Hippocampal formation (tissue), 2 donors: ENCODE results near the gene FOXE3.

Experiments used
- DNase-seq, 2 donors: peaks; one replicate each; lab custom pipeline; 2025; lab: John Stamatoyannopoulos, UW

Gene FOXE3

DNA sequence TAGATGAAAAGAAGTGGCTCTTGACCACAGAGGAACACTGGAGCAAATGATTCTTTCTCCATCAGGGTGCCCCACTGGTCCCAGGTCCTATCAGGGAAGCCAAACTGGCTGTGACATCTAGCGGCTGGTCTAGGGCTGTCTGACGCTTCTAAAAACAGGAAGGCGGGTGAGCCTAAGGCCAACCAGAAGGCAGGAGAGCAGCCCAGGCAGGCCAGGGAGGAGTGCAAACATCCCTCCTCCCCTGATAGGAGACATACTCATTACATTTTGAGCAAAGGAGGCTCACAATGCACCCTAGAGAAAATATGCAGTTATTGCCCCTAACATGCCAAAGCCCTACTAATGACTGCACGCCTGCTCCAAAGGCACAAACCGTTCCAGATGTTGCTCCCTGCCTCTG is 10.4 kb upstream of the FOXE3 start:
- DNase-seq: no peak

GRCh38 chr1:47406966-47407365 is 9.1 kb upstream of the FOXE3 start:
- no peak for DNase-seq

DNA sequence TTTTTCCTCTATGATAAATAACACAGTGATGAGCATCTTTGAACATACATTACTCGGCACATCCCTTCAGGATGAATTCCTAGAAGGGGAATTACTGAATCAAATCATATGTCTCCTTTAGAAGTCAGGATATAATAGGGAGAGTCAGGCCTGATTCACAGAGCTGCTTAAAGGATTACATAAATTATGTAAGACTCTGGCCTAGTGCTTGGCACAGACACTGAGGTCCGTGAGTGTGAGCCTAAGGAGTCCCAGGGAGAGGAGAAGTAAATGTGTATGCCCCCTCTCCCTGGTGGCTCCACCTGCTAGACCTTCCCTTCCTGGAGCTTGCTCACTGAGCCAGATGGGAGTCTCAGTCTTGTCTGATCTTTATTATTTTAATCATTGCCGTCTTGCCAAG is 8.6 kb upstream of the FOXE3 start:
- no peak for DNase-seq

DNA sequence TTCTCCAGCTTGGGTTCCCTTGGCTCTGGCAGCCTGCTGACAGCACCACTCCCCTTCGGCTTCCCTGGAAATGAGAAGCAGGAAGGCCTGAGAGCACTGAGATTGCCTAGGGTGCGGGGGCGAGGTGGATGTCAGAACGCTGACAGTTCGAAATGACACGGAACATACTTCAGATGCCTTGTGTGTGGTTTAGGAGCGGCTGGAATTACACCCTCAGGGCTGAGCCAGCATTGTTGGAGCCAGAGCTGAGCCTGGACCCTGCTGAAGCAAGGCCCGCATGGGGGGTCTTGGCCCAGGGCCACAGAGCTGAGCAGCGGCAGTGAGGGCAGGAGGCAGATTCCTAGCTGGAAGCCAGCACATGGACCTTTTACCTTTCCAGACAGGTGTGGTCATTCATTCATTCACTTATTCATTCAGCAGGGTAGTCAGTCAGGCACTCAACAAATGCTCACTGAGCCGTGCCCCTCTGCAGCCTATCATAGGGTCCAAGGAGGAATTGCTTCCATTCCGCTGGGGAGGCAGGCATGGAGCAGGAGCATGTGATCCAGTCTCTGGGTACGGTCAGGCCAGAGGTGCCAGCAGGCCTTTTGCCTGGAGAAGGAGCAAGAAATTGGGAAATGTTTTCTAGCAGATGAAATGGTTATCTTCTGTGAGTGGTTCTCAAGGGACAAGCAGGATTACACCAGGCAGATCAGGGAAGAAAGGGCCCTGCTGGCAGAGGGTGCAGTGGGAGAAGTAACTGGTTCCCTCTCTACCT is 6.6 kb upstream of the FOXE3 start:
- no peak for DNase-seq

GRCh38 chr1:47410068-47410455 is 6.0 kb upstream of the FOXE3 start:
- no peak for DNase-seq

GRCh38 chr1:47411436-47411835 is 4.6 kb upstream of the FOXE3 start:
- no peak for DNase-seq

GRCh38 chr1:47412437-47412836 is 3.6 kb upstream of the FOXE3 start:
- DNase-seq: no peak

- DNase-seq: no peak
Observed at GRCh38 chr1:47416319-47417169, 459 bp downstream of the FOXE3 start.

DNA sequence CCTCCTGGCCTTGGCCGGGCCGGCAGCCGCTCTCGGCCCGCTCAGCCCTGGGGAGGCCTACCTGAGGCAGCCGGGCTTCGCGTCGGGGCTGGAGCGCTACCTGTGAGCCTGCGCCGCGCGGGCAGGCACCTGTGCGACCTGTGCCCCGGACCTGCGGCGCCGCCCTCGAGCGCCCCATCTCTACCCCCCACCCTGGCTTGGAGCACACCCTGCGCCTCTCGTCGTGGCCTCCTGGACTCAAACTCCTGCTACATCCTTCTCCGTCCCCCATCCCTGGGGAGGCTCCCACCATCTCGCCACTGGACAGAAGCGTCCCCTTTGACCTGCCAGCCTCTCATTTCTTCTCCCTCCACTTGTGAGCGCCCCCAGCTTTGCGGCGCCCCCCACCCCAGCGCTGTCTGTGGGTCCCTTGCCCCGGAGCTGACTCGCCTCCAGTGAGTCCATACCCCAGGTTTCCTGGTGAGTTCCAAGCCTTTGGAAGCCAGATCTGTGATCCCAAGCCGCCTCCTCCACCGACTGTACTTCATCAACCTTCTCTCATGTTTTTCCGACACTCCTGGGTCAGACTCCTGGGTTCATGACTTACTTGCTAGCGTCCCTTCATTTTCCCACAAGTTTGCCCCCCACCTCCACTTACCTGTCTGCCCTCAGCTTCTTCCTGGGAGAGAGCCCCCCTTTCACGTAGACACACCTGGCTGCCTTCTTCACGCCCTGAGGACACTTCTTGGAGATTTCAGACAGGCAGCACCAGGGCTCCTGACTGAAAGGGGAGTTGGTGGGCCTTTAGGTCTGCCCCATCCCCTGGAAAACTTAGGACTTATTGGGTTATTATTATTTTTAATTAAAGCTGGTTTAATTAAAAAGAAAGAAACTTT is 1.3 kb downstream of the FOXE3 start:
- no peak for DNase-seq

GRCh38 chr1:47418122-47418521 is 2.0 kb downstream of the FOXE3 start:
- DNase-seq: no peak

DNA sequence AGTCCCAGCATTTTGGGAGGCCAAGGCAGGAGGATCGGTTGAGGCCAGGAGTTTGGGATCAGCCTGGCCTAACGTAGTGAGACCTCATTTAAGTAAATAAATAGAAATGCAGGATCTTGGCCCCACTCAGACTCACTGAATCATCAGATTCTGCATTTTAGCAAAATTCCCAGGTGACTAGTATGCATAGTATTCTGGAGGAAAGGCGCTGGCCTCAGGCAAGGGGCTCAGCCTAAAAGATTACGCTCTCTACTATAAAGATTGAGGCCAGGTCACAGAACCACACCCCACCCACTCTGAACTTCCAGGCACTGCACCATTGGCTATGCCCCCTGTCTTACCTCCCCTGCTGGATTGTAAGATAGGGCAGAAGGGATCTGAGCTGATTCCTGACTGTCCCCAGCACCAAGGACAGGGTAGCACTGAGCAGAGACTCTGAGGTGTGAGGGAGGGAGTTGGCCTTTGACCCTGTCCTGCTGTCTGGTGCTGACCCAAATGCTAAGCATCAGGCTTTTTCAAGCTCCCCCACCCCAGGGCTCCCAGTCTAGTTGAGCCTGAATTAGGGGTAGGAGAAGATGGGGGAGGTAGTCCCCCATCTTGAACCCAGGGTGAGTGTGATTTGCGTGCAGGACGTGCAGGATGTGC is 2.7 kb downstream of the FOXE3 start:
- DNase-seq: no peak

DNA sequence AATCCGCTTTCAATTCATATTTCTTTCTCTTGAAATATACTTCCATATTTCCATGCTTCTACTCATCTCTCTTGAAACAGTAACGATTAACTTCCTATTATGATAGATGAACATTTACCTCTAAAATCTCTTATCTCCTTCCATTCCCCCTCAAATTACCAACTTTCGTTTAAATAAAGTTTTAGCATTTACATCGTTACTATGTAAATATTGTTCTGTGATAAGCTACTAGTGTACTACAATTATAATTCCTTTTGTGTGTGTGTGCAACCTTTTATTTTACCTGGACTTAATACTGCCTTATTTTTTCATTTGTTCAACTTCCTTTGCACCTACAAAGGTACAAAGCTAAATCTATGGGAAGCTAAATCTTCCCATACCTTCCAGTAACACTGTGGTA is 4.5 kb downstream of the FOXE3 start:
- DNase-seq: no peak

GRCh38 chr1:47423872-47424271 is 7.8 kb downstream of the FOXE3 start:
- DNase-seq: no peak

DNA sequence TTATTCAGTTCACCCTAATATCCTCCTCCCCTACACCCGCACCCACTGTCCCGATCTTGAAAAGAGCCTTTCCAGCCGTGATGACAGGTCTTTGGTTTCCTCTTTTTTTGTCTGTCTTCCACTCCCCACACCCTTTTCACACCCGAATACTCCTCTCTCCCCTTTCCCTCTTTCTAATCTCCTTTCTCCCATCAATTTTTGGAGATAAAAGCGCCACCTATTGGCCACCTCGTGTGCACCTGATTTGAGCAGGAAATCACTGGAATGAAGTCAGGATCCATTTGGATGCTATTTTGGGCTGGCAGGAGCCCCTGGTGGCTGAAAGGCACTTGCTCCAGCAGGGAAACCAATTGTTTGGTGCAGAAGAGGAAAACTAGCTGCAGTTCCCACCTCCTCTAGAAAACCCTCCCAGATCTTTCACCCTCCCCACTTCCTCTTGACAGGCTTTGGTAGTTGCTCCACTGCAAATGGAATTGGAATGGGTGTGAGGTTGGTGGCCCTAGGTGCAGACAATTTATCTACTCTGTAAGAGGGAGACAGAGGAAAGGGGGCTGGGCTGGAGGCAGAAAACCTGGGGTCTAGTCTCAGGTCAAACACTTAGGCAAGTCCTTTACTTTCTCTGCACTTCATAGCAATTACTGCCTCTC is 8.4 kb downstream of the FOXE3 start:
- DNase-seq: no peak

- DNase-seq: no peak
Observed at GRCh38 chr1:47431534-47431933, 15.4 kb downstream of the FOXE3 start.

- DNase-seq: peak; percentile 44 to 48
Observed at GRCh38 chr1:47432071-47433036, 16.3 kb downstream of the FOXE3 start.

- DNase-seq: no peak
Observed at GRCh38 chr1:47433037-47433421, 16.9 kb downstream of the FOXE3 start.

- DNase-seq: no peak
Observed at GRCh38 chr1:47433477-47434050, 17.5 kb downstream of the FOXE3 start.

DNA sequence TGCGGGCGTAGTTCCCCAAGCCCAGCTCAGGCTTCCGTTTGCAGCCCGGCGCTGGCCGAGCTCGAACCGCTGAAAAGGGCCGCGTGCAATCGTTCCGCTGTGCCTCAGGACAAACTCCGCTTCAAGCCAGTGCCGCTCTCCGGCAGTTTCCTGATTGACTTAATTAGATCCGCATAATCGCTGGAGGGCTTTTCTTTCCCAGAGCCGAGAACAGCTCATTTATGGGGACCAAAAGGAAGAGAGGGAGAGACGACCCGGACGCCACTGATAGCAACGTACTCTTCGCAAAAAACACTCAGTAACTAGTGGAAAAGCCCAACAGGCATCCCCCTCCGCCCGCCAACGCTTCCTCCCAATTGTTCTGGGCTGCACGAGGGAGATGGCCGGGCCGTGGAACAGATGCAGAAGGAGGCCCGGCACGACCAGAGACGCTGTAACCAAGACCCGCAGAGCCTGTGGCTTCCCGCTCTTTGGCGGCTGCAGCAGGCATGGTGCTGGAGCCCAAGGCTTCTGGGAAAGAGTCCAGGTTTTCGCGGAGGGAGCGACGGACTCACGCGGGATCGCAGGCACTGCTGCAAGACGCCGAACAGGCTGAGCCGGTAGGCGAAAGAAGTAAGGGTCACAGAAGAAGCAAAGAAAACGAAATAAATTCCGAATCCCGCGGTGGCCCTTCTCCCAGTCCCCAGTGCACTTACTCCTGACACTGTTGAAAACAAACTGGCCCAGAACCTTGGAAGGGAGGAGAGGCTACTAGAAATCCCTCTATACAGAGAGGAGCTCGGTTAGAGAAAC is 18.2 kb downstream of the FOXE3 start:
- peak in 1 of 2 donors; percentile 39 for DNase-seq
